B cell (primary cell): Measurements from ENCODE around the gene SRSF1. TPM values are rescaled to one million over a fixed set of nuclear protein-coding genes. Genes with fewer than 3 reads are reported as not detected.

Experiments
- ATAC-seq: fragments of 200-7000 bp; cut with Tn5 transposase; one replicate; pipeline ENCODE4 v1.10.0; 2021; ENCODE audit warnings: low read depth, mild to moderate bottlenecking, moderate number of reproducible peaks, moderate library complexity
- CTCF ChIA-PET: fragments of 350-600 bp; sonication (Branson Sonifier 250); formaldehyde crosslinking; loops from one replicate; lab custom pipeline; 2021; ENCODE audit warnings: antibody characterized with exemption, inconsistent platforms; lab: Charles Lee
- POLR2A ChIA-PET: fragments of 350-600 bp; sonication (Branson Sonifier 250); formaldehyde crosslinking; loops from one replicate; lab custom pipeline; 2021; ENCODE audit warnings: antibody characterized with exemption; lab: Charles Lee
- DNase-seq: peaks from one replicate; pipeline ENCODE4 v3.0.0; 2013
- H2AFZ ChIP-seq: 2 replicates; pipeline ENCODE4 v1.6.1; 2012; ENCODE audit warnings: mild to moderate bottlenecking, low read depth, low read length; ENCODE audit not compliant: insufficient read depth, poor library complexity, severe bottlenecking
- H3K27ac ChIP-seq, 2 donors: 1 replicate in 1 of 2; 2 replicates in 1 of 2; pipeline ENCODE4 v1.5.1; 2012 to 2013; ENCODE audit warnings: low read length in 2 of 2, mild to moderate bottlenecking in 2 of 2, moderate library complexity in 1 of 2
- H3K27me3 ChIP-seq, 4 experiments: fragments of 200-600 bp in 1 of 4; sonication (generic) in 1 of 4; replicated peaks in 1 of 4; 1 replicate in 2 of 4; 2 replicates in 2 of 4; pipeline versions ENCODE4 v1.6.1 to v1.7.0; 2013 to 2016; ENCODE audit warnings: low read length in 3 of 4, mild to moderate bottlenecking in 2 of 4, mixed read lengths in 1 of 4, moderate library complexity in 1 of 4; ENCODE audit not compliant: insufficient read depth in 4 of 4, control insufficient read depth in 3 of 4; ENCODE audit errors: control extremely low read depth in 1 of 4
- H3K36me3 ChIP-seq, 2 experiments: replicated peaks in 1 of 2; 1 replicate in 1 of 2; 2 replicates in 1 of 2; pipeline versions ENCODE4 v1.6.1 to v1.7.1; 2013; ENCODE audit warnings: low read length in 1 of 2; ENCODE audit not compliant: insufficient read depth in 2 of 2, control insufficient read depth in 1 of 2; ENCODE audit errors: control extremely low read depth in 1 of 2, extremely low read depth in 1 of 2
- H3K4me1 ChIP-seq, 2 donors: fragments of 200-600 bp in 1 of 2; sonication (generic) in 1 of 2; 1 replicate in 1 of 2; 2 replicates in 1 of 2; pipeline versions ENCODE4 v1.5.1 to v1.6.1; 2013 to 2017; ENCODE audit warnings: low read length in 2 of 2; ENCODE audit not compliant: control insufficient read depth in 2 of 2, insufficient read depth in 2 of 2
- H3K4me2 ChIP-seq: replicated peaks from 2 replicates; pipeline ENCODE3; 2012; ENCODE audit warnings: mild to moderate bottlenecking, low read depth, low read length; ENCODE audit not compliant: poor library complexity, severe bottlenecking
- H3K4me3 ChIP-seq, 5 experiments: fragments of 200-600 bp in 1 of 5; sonication (generic) in 1 of 5; 1 replicate in 3 of 5; 2 replicates in 2 of 5; pipeline versions ENCODE4 v1.5.1 to v1.7.0; 2011 to 2016; ENCODE audit warnings: low read length in 4 of 5, mild to moderate bottlenecking in 4 of 5, low read depth in 2 of 5, control low read depth in 1 of 5, moderate library complexity in 1 of 5; ENCODE audit not compliant: insufficient read depth in 1 of 5; ENCODE audit errors: control extremely low read depth in 1 of 5, extremely low read depth in 1 of 5
- H3K79me2 ChIP-seq: fragments of 200-600 bp; sonication (generic); one replicate; pipeline ENCODE4 v1.6.0; 2016; ENCODE audit warnings: low read length; ENCODE audit not compliant: control insufficient read depth, insufficient read depth
- H3K9ac ChIP-seq: fragments of 200-600 bp; sonication (generic); 2 replicates; pipeline ENCODE4 v1.6.1; 2017; ENCODE audit warnings: mild to moderate bottlenecking, low read length, moderate library complexity
- H3K9me3 ChIP-seq, 3 donors: one replicate each; pipeline versions ENCODE4 v1.6.1 to v1.7.1; 2013; ENCODE audit warnings: low read length in 2 of 3; ENCODE audit not compliant: control insufficient read depth in 2 of 3, insufficient read depth in 1 of 3; ENCODE audit errors: control extremely low read depth in 1 of 3
- H4K20me1 ChIP-seq: 2 replicates; pipeline ENCODE4 v1.6.0; 2012; ENCODE audit warnings: mild to moderate bottlenecking, low read length; ENCODE audit not compliant: insufficient read depth, control insufficient read depth, poor library complexity, severe bottlenecking
- H3K27ac Mint-ChIP-seq: one replicate; pipeline ENCODE4 v1.8.0; 2021; ENCODE audit warnings: mixed read lengths
- H3K27me3 Mint-ChIP-seq: one replicate; pipeline ENCODE4 v1.8.0; 2021; ENCODE audit warnings: mixed read lengths
- H3K4me1 Mint-ChIP-seq: one replicate; pipeline ENCODE4 v1.8.0; 2021; ENCODE audit warnings: mixed read lengths
- H3K4me3 Mint-ChIP-seq: one replicate; pipeline ENCODE4 v1.8.0; 2021; ENCODE audit warnings: mixed read lengths
- H3K9me3 Mint-ChIP-seq: one replicate; pipeline ENCODE4 v1.8.0; 2022; ENCODE audit warnings: mixed read lengths; ENCODE audit not compliant: insufficient read depth
- EZH2 ChIP-seq: IDR thresholded peaks from 2 replicates; pipeline ENCODE4 v1.6.1; 2012; ENCODE audit warnings: borderline replicate concordance, low read depth, mild to moderate bottlenecking, moderate library complexity, low read length; ENCODE audit not compliant: insufficient read depth, poor library complexity, severe bottlenecking
- WGBS: methylation state at CpG from one replicate; pipeline ENCODE4 v1.1.5; 2013; ENCODE audit warnings: missing lambda C conversion rate; ENCODE audit not compliant: insufficient coverage; 5-methylcytosine and 5-hydroxymethylcytosine counted together
- intact Hi-C: fragments of 100-400 bp; cut with micrococcal nuclease; formaldehyde crosslinking; loops from one replicate; pipeline ENCODE4 v1.10.0; 2022
- polyA plus RNA-seq: library from polyadenylated mRNA; depleted of rRNA; stranded (reverse); fragments of >200 nt; gene quantifications from 2 replicates; pipeline ENCODE4 v1.2.3, GENCODE V29; 2012
- total RNA-seq, 2 donors: library from RNA; stranded (reverse); fragments of 120-200 nt in 1 of 2; gene quantifications; 1 replicate in 1 of 2; 2 replicates in 1 of 2; pipeline versions ENCODE4 v1.2.3 to v1.2.4, GENCODE V29; 2013 to 2022
- TF ChIP-seq, protein P1 (sequence below): fragments of 200-600 bp; IDR thresholded peaks from one replicate; pipeline ENCODE4 v1.8.0; 2022; ENCODE audit warnings: antibody characterized with exemption, mild to moderate bottlenecking

SRSF1 gene
- total and polyA plus RNA-seq, 2 donors (not counting 1 experiment from before 2014, with no cell fraction given) = 163 to 250 TPM

DNA sequence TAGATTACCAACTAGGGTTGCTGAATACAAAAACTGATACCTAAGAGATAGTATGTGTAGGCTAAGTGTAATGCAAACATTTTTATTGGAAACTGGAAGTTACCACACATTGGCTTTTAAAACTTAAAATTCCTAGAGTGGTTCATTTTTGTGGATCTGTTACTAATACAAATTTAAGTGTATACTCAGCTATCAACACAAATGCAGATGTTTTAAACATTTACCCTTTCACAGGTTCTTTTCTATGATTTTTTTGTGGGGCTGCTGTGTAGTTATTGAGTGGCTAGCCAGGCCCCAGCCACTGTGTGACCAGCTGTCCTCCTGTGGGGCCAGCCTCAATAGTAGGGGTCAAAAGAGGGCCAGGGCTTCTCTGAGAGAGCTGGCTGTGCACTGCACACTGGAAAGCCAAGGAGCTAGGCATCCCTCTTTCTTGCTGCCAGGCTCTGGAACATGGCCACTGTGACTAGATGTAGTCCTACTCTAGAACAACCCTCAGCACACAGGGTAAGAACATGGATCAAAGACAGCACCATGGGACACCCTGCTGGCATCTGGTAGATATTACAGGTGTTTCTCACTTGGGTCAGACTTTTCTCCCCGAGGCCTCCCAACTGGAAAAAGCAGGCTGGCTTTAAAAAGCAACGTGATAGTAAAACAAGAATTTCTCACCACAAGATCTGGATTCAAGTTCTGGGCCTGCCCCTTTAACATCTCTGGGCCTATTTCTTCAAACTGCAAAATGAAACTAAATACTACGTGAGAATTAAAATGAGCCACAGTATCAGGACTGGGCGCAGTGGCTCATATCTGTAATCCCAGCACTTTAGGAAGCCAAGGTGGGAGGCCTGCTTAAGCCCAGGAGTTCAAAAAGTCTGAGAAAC is 11.7 kb downstream of the SRSF1 start:
- WGBS = 36% methylated on average over 3 of the region's 4 CpGs
- ATAC-seq (peak; percentile 87), DNase-seq (peak; percentile 71)
- peaks cover 35% of the 10 kb centered on the region for H3K4me1 Mint-ChIP-seq
- Histone ChIP-seq H3K27me3 (no peaks in the 10 kb centered on the region), H3K4me3 (no peak overlapping the region), H2AFZ (no peak overlapping the region), H3K4me1 (peaks cover 20 to 25% of the 10 kb centered on the region in 2 donors), H3K79me2 (peaks cover 4% of the 10 kb centered on the region), H4K20me1 (peaks cover 22% of the 10 kb centered on the region), H3K4me2 (no peak overlapping the region), H3K9me3 (no peaks in the 10 kb centered on the region), H3K27ac (peak overlapping the region in 1 of 2 donors; percentile 47), H3K9ac (no peak overlapping the region), H3K36me3 (peaks cover 0 to under 1% of the 10 kb centered on the region in 2 experiments)
- H3K27me3 Mint-ChIP-seq = no peaks in the 10 kb centered on the region
- no peak for TF ChIP-seq EZH2
- TF ChIP-seq, protein P1, sequence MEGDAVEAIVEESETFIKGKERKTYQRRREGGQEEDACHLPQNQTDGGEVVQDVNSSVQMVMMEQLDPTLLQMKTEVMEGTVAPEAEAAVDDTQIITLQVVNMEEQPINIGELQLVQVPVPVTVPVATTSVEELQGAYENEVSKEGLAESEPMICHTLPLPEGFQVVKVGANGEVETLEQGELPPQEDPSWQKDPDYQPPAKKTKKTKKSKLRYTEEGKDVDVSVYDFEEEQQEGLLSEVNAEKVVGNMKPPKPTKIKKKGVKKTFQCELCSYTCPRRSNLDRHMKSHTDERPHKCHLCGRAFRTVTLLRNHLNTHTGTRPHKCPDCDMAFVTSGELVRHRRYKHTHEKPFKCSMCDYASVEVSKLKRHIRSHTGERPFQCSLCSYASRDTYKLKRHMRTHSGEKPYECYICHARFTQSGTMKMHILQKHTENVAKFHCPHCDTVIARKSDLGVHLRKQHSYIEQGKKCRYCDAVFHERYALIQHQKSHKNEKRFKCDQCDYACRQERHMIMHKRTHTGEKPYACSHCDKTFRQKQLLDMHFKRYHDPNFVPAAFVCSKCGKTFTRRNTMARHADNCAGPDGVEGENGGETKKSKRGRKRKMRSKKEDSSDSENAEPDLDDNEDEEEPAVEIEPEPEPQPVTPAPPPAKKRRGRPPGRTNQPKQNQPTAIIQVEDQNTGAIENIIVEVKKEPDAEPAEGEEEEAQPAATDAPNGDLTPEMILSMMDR = peak; percentile 76
- intact Hi-C loops = loop anchor here (1.0 kb wide), 3 partner anchors 78 to 137 kb away; no protein-coding TSS in a partner anchor
- peak overlapping the region; percentile 4 for H3K27ac Mint-ChIP-seq
- ChIA-PET POLR2A (no interaction called here), CTCF (interaction anchor here (0.6 to 20.2 kb wide), 14 partner anchors 10 to 368 kb away, joined by 3 to 468 read pairs (median 6); partner anchors contain the start of genes MRPS23 and SRSF1)
- no peak overlapping the region for H3K4me3 Mint-ChIP-seq
- H3K9me3 Mint-ChIP-seq = no peaks in the 10 kb centered on the region

DNA sequence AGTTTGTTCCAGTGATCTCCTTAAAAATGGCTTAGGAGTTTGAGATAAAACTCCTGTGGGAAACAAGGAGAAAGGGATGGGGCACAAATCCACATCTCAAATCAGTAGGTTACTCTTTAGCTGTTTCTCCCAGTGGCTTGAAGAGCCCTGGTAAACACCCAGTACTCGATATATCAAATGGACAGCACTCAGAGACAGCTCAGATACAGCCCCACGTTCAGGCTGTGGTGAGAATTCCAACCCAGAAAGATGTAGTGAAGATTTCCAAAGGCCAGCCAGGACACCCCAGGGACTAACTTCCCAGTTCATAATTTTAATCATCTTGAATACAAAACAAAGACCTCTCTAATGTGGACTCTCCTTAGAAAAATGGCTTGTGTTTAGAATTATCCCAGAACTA is 12.6 kb downstream of the SRSF1 start:
- H3K9me3 Mint-ChIP-seq = no peaks in the 10 kb centered on the region
- H3K9me3 ChIP-seq = no peaks in the 10 kb centered on the region
- TF ChIP-seq EZH2 = no peak
- TF ChIP-seq, protein P1 = no peak
- H3K36me3 ChIP-seq = no peaks in the 10 kb centered on the region
- H3K79me2 ChIP-seq = peaks cover 4% of the 10 kb centered on the region
- H3K4me3 Mint-ChIP-seq = no peak overlapping the region
- peak overlapping the region; percentile 23 to 47 for H3K27ac ChIP-seq
- POLR2A ChIA-PET = interaction anchor here (0.6 to 0.8 kb wide), 2 partner anchors 140 to 738 kb away, joined by 3 read pairs; partner anchors contain the start of gene MSI2
- no peak for ATAC-seq
- H2AFZ ChIP-seq = no peak overlapping the region
- no peak overlapping the region for H3K4me2 ChIP-seq
- CTCF ChIA-PET = interaction anchor here (0.7 to 20.2 kb wide), 7 partner anchors 9 to 138 kb away, joined by 3 to 468 read pairs (median 9); partner anchors contain the start of gene MRPS23
- peaks cover 20 to 25% of the 10 kb centered on the region in 2 donors for H3K4me1 ChIP-seq
- H3K27ac Mint-ChIP-seq = peak overlapping the region; percentile 24
- H3K4me1 Mint-ChIP-seq = peaks cover 35% of the 10 kb centered on the region
- no peaks in the 10 kb centered on the region for H3K27me3 ChIP-seq
- no CpG with 5 or more reads among the region's 2 CpGs for WGBS
- no peak overlapping the region for H3K9ac ChIP-seq
- no peak for DNase-seq
- H4K20me1 ChIP-seq = peaks cover 15% of the 10 kb centered on the region
- no peak overlapping the region for H3K4me3 ChIP-seq
- no peaks in the 10 kb centered on the region for H3K27me3 Mint-ChIP-seq
- intact Hi-C loops = no loop called here
